Small intestine (tissue), 7 donors: ENCODE results near the gene SLC35A2. TPM values are rescaled to one million over a fixed set of nuclear protein-coding genes. Genes with fewer than 3 reads are reported as not detected.

Experiments
- DNase-seq, 2 donors: peaks; one replicate each; pipeline versions ENCODE4 v3.0.0 to v3.0.0-alpha.2; 2013
- FAIRE-seq: peaks from 2 replicates; lab custom pipeline; 2012; peaks lifted over from hg19 to GRCh38; lab: Jason Lieb, UNC
- H3K27ac ChIP-seq, 3 donors: one replicate each; pipeline ENCODE4 v1.5.1; 2013; ENCODE audit warnings: low read length in 2 of 3, mild to moderate bottlenecking in 2 of 3, control low read depth in 1 of 3, inconsistent platforms in 1 of 3, low read depth in 1 of 3, moderate library complexity in 1 of 3
- H3K27me3 ChIP-seq, 3 donors: one replicate each; pipeline ENCODE4 v1.6.1; 2013; ENCODE audit warnings: low read length in 3 of 3, inconsistent platforms in 1 of 3; ENCODE audit not compliant: control insufficient read depth in 3 of 3, insufficient read depth in 3 of 3
- H3K36me3 ChIP-seq, 3 donors: one replicate each; pipeline ENCODE4 v1.6.1; 2013; ENCODE audit warnings: low read length in 3 of 3, inconsistent platforms in 1 of 3, low read depth in 1 of 3, mild to moderate bottlenecking in 1 of 3, moderate library complexity in 1 of 3; ENCODE audit not compliant: control insufficient read depth in 3 of 3, insufficient read depth in 2 of 3
- H3K4me1 ChIP-seq, 3 donors: one replicate each; pipeline ENCODE4 v1.6.1; 2013; ENCODE audit warnings: low read length in 2 of 3, inconsistent platforms in 1 of 3, low read depth in 1 of 3, mild to moderate bottlenecking in 1 of 3, moderate library complexity in 1 of 3; ENCODE audit not compliant: control insufficient read depth in 3 of 3, insufficient read depth in 2 of 3
- H3K4me3 ChIP-seq, 3 donors: one replicate each; pipeline ENCODE4 v1.5.1; 2013; ENCODE audit warnings: low read length in 3 of 3, control low read depth in 1 of 3, inconsistent platforms in 1 of 3, low read depth in 1 of 3, mild to moderate bottlenecking in 1 of 3, moderate library complexity in 1 of 3
- H3K9me3 ChIP-seq, 2 donors: one replicate each; pipeline ENCODE4 v1.6.1; 2013; ENCODE audit warnings: low read depth in 1 of 2, low read length in 1 of 2; ENCODE audit not compliant: control insufficient read depth in 2 of 2, insufficient read depth in 1 of 2
- WGBS, 3 donors: extraction: QIAGEN DNeasy Blood & Tissue Kit; methylation state at CpG; one replicate each; pipeline ENCODE4 v1.1.7; 2013; 5-methylcytosine and 5-hydroxymethylcytosine counted together
- polyA plus RNA-seq, 4 donors: library from polyadenylated mRNA; stranded (reverse) in 3 of 4; unstranded in 1 of 4; fragments of 200-250 nt in 3 of 4; fragments of 120-200 nt in 1 of 4; gene quantifications; one replicate each; pipeline versions ENCODE4 v1.2.1 to v1.2.3, GENCODE V29; 2013
- donor health status: healthy with polysubstance abuse.
- donor health status: control.
- donor health status: control.
- donor health status: Bipolar disorder and iron deficiency.
- donor health status: healthy.

The SLC35A2 gene
- polyA plus RNA-seq, 4 donors, result 8.1 to 31.5 (median 19.1) TPM

DNA sequence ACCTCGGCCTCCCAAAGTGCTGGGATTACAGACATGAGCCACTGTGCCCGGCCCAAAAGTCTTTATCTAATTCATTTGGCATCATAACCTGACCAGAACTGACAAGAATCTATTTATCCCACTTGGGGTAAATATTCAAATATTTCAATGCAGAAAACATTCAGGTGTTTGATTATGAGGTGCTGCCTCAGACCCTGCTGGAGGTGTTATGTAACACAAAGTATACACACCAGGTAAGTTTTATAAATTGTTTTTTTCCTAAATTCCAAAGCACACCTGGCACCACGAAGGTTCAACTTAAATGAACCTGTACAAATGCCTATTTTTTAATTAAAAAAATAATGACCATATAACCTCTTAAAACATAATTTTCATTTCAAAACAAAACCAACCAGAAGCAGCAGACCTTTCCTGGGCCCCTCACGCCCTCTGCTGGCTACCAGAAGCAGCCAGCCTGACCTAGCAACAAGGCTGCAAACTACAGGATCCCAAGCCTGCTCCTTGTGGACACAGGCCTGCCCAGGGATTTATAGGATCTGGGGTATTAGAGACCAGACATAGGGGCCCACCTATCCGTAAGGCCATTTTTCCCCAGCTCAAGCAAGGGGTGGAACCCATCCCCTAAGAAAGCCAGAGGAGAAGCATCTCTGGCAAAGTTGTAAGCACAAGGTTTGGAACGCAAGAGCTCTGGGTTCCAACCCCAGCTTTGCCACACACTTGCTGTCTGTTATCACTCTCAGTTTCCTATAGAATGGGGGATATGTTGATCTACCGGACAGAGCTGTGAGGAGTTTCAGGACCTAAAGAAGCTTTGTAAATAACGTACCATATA lies 34.3 kb upstream of the SLC35A2 start:
- Histone ChIP-seq H3K27ac (no peak overlapping the region), H3K36me3 (peaks cover 0 to 28% (median 0%) of the 10 kb centered on the region in 3 donors), H3K4me1 (peaks cover under 1 to 14% (median 2%) of the 10 kb centered on the region in 3 donors), H3K27me3 (no peaks in the 10 kb centered on the region), H3K9me3 (no peaks in the 10 kb centered on the region), H3K4me3 (no peak overlapping the region)
- FAIRE-seq, result no peak
- 47 to 52% (median 50%) methylated on average over 8 of the region's 8 CpGs for WGBS, 3 donors
- peak; percentile 49 to 58 for DNase-seq

DNA sequence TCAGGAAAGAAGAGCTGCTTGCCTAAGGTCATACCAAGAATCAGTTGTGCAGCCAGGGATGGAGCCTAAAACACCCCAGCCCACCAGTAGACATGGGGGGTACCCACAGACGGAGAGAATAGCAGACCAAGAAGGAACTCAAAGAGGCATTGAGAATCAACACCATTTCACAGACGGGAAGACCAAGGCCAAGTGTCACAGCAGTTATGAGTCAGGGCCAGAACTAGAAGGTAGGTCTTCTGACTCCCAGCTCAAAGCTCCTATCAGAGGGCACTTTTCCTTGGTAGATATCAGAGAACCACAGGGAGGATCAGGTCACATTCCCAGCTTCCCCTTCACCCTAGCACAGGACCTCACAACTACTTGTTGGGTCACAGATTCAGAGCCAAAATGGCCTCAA lies 31.4 kb upstream of the SLC35A2 start:
- Histone ChIP-seq H3K27ac (peak overlapping the region in 2 of 3 donors; percentile 36 to 85), H3K9me3 (no peaks in the 10 kb centered on the region), H3K4me1 (peaks cover 3 to 42% (median 4%) of the 10 kb centered on the region in 3 donors), H3K4me3 (no peak overlapping the region), H3K27me3 (no peaks in the 10 kb centered on the region), H3K36me3 (peaks cover 0 to 38% (median 0%) of the 10 kb centered on the region in 3 donors)
- no peak for DNase-seq
- no peak for FAIRE-seq
- 67 to 87% (median 68%) methylated on average over 2 of the region's 2 CpGs for WGBS, 3 donors

DNA sequence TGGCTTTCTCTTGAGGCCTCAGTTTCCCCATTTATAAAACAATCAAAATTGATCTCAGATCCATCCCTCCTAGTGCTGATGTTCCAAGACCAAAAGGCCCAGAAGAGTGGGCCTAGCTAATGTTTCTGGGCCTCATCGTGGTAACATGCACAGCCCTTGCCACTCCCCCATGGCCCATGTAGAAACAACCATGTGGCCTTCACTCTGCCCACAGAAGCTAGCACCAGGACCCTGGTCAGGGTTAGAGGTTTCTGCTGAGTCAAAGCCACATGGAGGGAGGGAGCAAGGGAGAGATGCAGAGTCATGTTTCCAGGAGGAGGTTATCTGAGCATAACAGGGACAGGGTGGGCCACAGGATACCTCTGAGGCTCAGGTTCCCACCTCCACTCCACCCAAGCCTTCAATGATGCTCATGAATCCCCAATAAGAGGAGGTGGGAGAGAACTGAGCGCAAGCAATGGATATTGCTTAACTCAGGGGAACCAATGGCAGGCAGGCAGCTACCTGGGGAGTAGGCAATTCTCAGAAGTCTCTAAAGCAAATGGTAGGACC lies 29.0 kb upstream of the SLC35A2 start:
- peak overlapping the region; percentile 38 to 93 (median 85) for H3K27ac ChIP-seq
- 76 to 84% (median 81%) methylated on average over 2 of the region's 2 CpGs for WGBS, 3 donors
- no peaks in the 10 kb centered on the region for H3K9me3 ChIP-seq
- H3K36me3 ChIP-seq, result peaks cover 0 to 49% (median 3%) of the 10 kb centered on the region in 3 donors
- H3K4me1 ChIP-seq, result peaks cover 3 to 58% (median 4%) of the 10 kb centered on the region in 3 donors
- DNase-seq, result no peak
- no peak overlapping the region for H3K4me3 ChIP-seq
- no peak for FAIRE-seq
- no peaks in the 10 kb centered on the region for H3K27me3 ChIP-seq

DNA sequence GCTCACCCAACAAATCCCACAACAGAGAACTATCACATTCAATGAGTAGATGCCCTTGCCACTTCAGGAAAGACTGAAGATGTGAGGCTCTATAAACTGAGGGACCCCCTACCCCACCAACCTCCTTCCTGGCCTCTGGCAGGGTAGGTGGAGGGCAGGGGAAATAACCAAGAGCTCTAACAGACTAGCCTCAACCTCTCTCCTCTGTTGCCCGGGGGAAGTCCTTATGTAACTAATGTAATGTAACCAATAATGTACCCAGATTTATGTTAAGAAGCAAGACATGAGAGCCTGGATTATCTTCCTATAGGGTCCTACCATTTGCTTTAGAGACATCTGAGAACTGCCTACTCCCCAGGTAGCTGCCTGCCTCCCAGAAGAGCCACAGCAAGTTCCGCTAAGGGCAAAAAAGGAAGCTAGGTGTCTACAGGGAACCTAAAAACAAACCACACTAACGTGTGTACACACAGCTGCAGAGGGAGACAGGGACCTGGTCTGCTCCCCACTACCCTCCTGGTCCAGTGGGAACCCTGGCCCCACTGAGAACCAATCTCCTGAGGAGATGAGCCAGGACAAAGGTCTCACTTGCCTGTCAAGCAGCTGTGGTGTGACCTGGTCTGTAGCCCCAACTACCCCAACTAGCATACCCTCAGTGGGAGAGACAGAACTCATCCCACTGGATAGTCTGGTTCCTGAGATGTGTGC lies 28.2 kb upstream of the SLC35A2 start:
- Histone ChIP-seq H3K4me3 (no peak overlapping the region), H3K36me3 (peaks cover 0 to 52% (median 3%) of the 10 kb centered on the region in 3 donors), H3K27me3 (no peaks in the 10 kb centered on the region), H3K9me3 (no peaks in the 10 kb centered on the region), H3K27ac (peak overlapping the region; percentile 24 to 93 (median 85)), H3K4me1 (peaks cover 3 to 58% (median 4%) of the 10 kb centered on the region in 3 donors)
- FAIRE-seq (no peak), DNase-seq (peak in 1 of 2 donors; percentile 25)
- 44 to 60% (median 52%) methylated on average over 3 of the region's 3 CpGs for WGBS, 3 donors

DNA sequence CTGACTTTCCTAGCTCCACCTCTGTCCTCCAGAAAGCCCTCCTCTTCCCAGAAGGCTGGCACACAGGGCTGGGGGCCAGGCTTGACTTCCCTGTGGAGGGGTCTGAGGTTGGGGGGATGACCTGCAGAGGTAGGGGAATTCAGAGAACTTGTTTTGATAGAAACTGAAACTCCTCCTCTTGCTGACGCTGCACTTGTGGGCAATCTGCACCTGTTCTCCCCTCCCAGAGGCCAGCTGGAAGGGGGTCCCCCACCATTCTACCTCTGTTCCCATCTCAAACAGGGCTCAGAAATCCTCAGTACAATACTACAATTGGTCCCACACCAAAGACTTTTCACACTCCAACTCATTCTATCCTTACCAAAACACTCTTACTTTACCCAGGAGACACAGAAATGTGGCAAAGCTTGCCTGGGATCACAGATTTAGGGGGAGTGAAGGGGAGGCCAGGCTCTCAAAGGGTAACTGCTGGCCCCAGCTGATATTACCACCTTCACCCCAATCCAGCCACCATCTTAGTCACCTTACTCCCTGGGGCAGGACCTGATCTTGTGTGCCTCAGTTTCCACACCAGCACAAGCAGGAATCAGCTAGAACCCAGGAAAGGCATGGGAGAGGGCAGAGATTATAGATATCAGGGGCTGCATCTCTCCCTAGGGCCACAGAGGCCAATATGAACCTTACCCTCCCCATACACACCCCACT lies 27.4 kb upstream of the SLC35A2 start:
- 25 to 29% (median 27%) methylated on average over 1 of the region's 1 CpG for WGBS, 3 donors
- Histone ChIP-seq H3K9me3 (no peaks in the 10 kb centered on the region), H3K4me3 (no peak overlapping the region), H3K36me3 (peaks cover 0 to 54% (median 3%) of the 10 kb centered on the region in 3 donors), H3K27me3 (no peaks in the 10 kb centered on the region), H3K4me1 (peaks cover 3 to 58% (median 4%) of the 10 kb centered on the region in 3 donors), H3K27ac (peak overlapping the region; percentile 24 to 93 (median 85))
- FAIRE-seq, result no peak
- no peak for DNase-seq

DNA sequence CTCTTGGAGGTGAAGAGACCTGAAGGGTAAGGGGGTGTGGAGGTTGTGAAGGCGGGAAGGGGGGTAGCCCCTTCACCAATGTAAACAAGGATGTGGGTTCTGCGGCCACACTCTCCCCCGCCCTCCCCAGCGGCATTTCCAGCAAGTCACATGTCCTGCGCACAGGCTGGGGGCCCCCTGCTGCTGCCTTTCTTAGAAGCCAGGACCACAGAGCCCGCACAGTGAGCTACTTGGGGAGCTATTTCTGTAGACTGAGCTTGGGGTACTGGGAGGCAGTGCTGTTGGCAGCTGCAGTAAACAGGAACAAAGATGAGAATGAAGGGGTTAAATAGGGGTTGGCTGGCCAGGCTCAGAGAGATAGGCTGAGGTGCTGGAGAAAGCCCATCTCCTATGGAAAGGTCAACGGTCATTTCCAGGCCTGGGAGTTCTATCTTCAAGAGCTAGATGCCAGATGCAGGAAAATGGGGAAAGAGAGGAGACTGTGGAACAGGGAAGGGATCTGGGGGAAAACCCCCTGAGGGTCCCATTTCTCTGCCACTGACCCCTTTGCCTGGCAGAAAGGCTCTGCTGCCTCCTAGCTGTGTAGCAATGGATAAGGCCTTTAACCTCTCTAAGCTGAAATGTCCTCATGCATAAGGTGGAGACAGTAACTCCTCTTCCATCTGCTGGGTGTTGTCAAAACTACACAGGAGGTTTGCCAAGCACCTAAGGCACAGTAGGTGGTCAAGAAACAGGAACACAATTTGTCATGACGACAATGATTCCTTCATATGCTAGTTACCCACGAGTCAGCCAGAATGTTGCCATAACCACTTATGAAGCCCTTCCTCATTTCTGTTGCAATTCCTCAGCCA lies 25.8 kb upstream of the SLC35A2 start:
- Histone ChIP-seq H3K4me3 (no peak overlapping the region), H3K9me3 (no peaks in the 10 kb centered on the region), H3K36me3 (peaks cover 0 to 60% (median 3%) of the 10 kb centered on the region in 3 donors), H3K27ac (peak overlapping the region in 2 of 3 donors; percentile 50 to 78), H3K27me3 (no peaks in the 10 kb centered on the region), H3K4me1 (peaks cover 3 to 51% (median 4%) of the 10 kb centered on the region in 3 donors)
- FAIRE-seq, result no peak
- WGBS, 3 donors, result 32 to 48% (median 33%) methylated on average over 8 to 9 of the region's 9 CpGs
- peak; percentile 41 to 57 for DNase-seq

DNA sequence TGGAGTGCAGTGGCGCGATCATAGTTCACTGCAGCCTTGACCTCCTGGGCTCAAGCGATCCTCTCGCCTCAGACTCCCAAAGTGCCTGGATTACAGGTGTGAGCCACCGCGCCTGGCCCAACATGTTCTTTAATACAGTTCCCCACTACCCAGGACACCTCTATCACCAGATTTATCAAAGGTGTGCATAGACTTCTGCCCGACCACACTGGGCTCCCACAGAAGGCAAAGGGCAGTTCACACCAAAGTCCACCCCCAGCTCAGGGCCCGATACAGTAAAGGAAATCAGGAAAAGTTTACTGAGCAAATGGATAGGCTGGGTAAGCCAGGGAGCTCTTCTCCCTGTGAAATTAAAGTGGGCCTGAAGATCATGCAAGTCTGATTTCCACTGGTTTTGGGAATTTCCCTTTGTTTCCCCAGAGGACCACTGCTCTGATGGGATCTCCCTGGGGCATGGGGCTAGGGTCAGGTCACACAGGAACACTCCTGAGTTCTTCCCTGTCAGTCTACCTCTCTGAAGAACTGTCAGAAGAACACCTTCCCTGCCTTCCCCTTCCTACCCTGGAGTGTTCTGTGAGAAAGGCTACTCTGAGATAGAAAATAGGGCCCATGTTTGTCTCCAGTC lies 25.1 kb upstream of the SLC35A2 start:
- peaks cover 3 to 50% (median 4%) of the 10 kb centered on the region in 3 donors for H3K4me1 ChIP-seq
- H3K27ac ChIP-seq, result peak overlapping the region in 2 of 3 donors; percentile 50 to 78
- no peaks in the 10 kb centered on the region for H3K27me3 ChIP-seq
- peaks cover 0 to 61% (median 3%) of the 10 kb centered on the region in 3 donors for H3K36me3 ChIP-seq
- no peak overlapping the region for H3K4me3 ChIP-seq
- 76 to 87% (median 83%) methylated on average over 8 of the region's 8 CpGs for WGBS, 3 donors
- DNase-seq, result no peak
- H3K9me3 ChIP-seq, result no peaks in the 10 kb centered on the region
- no peak for FAIRE-seq
